Esophagus mucosa (tissue), 1 donor: ENCODE data around the gene ALG1. TPM values are rescaled to one million over a fixed set of nuclear protein-coding genes. Genes with fewer than 3 reads are reported as not detected.
"Not testable (repeated sequence)": the region's sequence is repeated elsewhere in the genome, so short reads cannot be mapped to it uniquely, and the experiment has no call there.

Experiments
- ATAC-seq: fragments of 200-7000 bp; cut with Tn5 transposase; one replicate; pipeline ENCODE4 v1.9.1; 2020
- total RNA-seq: library from RNA; stranded (reverse); gene quantifications from one replicate; pipeline ENCODE4 v1.2.4, GENCODE V29; 2023
- donor health status: DM: yes; HTN: yes; CAD: no.

ALG1 gene
- total RNA-seq, 1 donor from 2014 or later = 14.7 TPM

DNA sequence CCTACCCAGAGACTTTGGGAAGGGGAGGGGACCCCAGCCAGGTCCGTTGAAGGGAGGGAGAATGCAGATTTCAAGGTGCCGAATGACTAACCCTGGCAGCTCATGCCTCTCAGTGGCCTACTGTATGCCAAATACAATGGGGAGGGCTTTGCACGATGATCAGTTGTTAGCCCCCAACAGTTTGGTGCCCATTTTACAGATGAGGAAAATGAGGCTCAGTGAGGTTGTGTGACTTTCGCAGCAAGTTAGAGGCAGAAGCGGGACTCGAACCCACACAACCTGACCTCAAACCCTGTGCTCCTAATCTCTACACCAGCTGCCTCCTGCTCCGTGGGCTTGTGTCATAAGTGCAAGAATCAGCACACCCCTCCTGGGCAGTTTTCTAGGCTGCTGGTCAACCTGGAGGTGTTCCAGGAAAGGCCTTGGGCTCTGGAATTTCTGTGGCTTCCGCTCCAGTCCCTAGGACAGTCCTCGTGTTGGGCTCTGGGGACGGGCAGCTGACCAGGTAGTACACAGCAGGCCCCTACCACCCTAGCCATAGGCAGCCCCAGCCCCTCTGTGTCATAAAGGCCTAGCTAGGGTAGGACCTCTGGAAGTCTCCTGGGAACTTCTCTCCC, 26.0 kb upstream of the ALG1 start:
- no peak for ATAC-seq

- no peak for ATAC-seq
These were observed 24.7 kb upstream of the ALG1 start for GRCh38 chr16:5046914-5047313.

DNA sequence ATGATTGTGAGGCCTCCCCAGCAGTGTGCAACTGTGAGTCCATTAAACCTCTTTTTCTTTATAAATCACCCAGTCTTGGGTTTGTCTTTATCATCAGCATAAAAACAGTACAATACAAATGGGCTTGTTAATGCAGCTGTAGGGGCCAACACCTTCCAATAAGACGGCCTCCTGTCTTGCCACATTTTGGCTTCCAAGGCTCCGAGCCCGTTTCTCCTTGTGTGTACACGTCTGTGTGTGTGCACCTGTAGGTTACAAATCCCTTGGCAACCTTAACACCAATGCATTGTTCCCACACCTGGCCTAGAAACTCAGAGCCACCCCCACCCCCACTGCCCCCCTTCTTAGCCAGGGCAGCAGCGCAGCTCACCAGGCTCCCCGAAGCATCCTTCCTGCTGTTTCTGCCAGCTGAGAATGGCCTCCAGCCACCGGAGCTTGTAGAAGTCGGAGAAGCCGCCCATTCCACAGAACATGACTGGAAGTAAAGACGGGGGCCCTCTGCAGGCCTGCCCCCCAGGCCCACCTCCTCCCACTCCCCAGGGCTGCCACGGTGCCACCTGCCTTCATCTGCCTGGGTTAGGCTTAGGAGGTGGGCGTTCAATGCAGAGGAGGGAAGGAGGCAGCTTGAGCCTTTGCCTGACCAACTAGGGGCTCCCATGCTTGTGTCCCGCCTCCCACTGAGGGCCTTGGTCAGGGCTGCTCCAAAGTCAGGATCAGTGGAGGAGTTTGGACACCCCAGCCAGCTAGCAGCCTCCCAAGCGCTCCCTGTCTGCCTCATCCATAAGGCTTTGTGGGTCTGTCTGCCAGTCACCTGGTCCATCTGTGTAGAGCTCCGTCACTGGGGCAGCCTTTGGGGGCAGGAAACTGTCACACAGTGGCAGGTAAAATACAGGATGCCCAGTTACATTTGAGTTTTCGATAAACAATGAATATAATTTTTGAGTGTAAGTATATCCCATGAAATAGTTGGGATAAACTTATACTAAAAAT, 16.5 kb upstream of the ALG1 start:
- peak; percentile 17 for ATAC-seq

GRCh38 chr16:5056352-5056751, 15.3 kb upstream of the ALG1 start:
- peak; percentile 28 for ATAC-seq

GRCh38 chr16:5058476-5058875, 13.2 kb upstream of the ALG1 start:
- ATAC-seq = no peak

- no peak for ATAC-seq
These were observed 12.1 kb upstream of the ALG1 start for GRCh38 chr16:5059386-5060072.

GRCh38 chr16:5060073-5060641, 11.5 kb upstream of the ALG1 start:
- no peak for ATAC-seq

DNA sequence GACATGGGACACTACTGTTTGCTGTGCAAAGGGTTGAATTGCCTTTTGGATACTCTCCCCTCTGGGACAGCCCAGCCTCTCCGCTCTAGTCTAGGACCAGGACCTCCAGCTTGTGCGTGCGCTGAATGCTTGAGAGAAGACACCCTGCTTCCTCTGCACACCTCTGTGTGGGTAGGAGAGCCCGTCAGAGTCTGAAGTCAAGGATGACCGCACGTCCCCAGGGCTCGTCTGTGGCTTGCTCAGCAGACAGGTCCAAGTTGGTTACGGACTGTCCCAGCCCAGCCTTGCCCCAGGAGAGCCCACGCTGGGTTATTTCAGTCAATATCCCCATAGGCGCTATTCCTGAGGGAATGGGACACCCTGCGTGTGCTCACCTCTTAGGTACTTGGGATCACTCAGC, 9.6 kb upstream of the ALG1 start:
- ATAC-seq = peak; percentile 18

DNA sequence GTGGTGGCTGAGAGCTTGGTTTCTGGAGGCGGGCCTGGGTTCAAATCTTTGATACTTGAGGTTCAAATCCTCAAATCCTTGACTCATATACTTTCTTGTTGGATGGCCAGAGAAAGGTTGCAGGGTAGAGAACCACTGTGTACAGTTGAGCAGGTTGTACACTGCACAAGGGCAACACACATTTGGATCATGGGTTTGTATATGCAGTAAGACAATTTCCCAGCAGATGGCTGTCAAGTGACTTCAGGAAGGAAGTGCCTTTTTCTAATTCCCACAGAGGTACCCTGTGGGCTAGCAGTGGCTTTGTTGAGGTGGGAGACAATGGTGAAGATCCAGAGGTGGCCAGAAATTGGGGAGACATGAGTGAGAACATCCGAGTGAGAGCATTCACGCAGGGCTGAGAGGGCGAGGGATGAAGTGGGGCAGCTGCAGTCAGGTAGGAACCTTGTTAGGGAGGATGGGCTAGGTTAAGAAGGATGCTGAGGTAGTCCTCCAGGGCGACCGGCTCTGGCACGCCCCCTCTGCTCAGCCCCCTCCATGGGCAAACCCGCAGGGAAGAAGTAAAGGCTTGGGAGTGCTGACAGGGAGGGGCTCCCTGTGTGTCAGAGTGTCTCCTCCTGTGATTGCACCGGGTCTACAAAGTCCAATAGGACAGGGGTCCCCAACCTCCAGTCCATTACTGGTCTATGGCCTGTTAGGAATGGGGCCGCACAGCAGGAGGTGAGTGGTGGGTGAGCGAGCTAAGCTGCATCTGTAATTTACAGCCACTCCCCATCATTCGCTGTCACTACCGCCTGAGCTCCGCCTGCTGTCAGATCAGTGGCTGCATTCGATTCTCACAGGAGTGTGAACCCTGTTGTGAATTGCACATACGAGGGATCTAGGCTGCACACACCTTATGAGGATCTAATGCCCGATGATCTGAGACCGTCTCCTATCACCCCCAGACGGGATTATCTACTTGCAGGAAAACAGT, 8.6 kb upstream of the ALG1 start:
- ATAC-seq = no peak

DNA sequence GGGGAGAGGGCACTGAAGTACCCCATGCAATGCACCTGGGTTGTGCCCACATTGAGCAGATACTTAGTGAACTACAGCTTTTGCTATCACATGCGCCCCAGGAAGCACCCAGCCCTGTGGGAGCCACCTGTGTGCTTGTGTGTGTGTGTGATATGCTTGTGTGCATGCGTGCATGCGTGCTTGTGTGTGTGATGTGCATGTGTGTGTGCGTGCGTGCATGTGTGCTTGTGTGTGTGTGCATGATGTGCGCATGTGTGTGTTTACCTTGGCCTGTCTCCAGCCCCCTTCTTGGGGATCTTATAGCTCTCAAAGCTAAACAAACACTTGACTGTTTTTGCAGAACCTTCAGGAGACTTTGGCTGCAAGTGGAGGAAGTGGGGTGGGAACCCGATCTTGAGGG, 6.7 kb upstream of the ALG1 start:
- no peak for ATAC-seq

GRCh38 chr16:5065326-5065725, 6.3 kb upstream of the ALG1 start:
- no peak for ATAC-seq

DNA sequence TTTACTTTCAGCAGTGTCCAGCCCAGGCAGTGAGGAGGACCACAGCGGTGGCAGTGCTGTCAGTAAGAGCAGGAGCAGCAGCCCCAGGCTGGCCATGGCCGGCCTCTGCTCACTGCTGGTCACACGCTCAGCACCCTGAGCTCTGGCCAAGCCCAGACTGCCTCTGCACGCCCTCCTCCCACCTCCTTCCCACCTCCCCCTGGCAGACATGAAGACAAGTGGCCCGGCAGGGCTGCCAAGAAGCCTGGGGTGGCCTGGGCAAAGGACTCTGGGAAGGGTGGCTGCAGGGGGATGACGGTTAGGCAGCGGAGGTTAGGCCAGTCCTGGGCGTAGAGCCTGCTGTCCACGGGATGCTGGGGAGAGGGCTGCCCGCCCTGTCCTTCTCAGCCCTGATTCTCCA, 5.8 kb upstream of the ALG1 start, which contains the start of gene C16orf89:
TSS of gene C16orf89 (minus strand) at position 144 of the 400 bp plus-strand sequence. CDS start at position 96, 48 bp downstream.
- no peak for ATAC-seq

DNA sequence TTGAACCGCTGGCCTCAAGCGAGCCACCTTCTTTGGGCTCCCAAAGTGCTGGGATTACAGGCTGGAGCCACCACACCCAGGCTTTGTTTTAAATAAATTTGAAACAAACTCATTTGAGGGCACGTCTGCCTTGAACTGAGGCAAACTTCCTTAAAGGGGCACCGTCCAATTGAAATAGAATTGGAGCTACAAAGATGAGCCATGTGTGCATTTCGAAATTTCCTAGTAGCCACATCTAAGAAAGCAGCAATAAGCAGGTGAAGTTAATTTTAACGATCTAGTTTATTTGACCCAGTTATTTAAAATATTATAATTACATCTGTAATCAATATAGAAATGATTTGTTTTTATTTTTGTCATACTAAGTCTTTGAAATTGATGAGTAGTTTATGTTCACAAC, 5.1 kb upstream of the ALG1 start:
- no peak for ATAC-seq

DNA sequence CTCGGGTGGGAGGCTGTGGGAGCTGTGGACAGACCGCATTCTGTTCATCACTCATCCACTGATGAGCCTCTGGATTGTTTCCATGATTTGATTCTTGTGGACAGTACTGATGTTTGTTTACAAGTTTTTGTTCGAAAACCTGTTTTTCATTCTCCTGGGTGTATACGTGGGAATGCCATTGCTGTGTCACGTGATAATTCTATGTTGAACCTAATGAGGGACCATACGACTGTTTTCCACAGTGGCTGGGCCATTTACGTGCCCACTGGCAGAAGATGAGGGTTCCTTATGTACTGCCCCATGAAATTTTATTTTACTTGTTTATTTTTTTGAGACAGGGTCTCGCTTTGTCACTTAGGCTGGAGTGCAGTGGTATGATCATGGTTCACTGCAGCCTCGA, 2.6 kb upstream of the ALG1 start:
- no peak for ATAC-seq

DNA sequence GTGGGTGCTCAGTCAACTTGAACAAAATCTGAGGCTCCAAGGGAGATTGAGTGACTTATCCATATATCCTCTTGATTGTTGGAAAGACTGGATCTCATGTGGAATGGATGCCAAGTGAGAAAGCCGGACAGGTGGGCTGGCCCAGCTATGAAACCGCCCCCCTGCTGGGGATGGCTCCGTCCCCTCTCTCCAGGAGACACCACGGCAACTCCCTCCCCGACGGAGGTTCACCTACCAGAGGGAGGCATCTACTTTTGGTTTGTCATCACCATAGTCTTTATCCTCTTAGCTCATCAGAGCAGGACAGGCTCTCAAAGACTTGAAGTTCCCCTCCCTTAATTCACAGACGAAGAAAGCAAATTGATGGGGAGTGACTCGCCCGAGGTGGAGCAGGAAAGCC, 1.8 kb upstream of the ALG1 start:
- ATAC-seq = no peak

DNA sequence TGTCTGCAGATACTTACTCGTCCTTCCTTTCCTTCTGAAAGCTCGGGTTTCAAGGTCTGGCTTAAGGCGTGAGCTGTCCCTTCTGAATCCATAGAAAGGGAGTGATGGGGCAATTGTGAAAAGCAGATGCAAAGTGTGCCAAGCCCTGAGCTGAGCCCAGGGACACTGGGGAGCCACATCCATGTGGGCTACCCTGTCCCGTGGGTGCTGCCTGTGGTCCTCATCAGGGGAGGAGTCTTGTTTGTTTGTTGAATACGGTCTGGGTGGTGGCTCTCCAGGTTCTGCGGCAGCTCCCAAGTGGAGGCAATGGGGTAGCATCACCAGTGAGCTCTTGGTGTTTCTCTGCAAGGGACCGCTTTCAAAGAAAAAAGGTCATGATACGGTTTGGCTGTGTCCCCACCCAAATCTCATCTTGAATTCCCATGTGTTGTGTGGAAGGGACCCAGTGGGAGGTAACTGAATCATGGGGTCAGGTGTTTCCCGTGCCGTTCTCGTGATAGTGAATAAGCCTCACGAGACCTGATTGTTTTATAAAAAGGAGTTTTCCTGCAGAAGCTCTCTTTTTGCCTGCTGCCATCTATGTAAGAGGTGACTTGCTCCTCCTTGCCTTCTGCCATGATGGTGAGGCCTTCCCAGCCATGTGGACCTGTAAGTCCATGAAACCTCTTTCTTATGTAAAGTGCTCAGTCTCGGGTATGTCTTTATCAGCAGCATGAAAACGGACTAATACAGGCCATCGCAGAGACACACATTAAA, 1.0 kb upstream of the ALG1 start:
- ATAC-seq = no peak

- ATAC-seq = no peak
These were observed 332 bp upstream of the ALG1 start for GRCh38 chr16:5071341-5071680.

DNA sequence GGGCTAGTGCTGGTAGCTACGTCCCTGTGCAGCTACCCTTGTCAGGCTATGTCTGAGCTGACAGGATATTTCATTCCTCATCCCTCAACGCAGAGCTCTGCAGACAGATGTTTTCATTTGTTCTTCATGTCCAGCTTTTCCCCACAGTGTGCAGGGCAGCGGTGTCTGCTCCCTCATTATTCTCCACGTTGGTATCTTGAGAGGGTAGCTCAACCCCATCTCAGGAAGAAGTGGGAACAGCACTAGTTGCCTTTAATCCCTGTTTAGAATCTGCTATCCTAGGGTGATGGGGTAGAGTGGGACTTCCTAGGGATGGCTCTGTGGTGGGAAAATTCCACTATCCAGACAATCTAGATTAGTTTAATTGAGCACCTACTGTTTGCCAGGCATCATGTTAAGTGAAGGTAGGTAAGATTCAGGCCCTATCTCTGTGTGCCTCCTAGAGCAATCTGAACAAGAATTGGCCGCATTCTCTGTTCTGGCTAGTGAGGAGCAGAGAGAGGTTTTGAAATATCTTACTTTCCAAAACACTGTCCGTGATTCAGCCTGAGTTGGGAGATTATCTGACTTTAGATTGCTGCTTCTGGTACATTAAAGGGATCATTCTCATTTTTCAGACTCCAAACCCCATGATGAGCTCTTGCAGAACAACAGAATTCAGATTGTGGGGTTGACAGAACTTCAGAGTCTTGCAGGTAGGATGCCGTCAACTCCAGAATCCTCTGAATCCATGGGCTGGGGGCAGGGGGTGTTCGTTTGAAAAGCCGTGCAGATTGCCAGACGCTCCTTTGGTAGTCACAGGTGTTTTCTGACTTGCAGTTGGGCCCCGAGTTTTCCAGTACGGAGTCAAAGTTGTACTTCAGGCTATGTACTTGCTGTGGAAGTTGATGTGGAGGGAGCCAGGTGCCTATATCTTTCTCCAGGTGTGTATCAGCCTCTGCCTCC, 963 bp downstream of the ALG1 start:
- no peak for ATAC-seq

DNA sequence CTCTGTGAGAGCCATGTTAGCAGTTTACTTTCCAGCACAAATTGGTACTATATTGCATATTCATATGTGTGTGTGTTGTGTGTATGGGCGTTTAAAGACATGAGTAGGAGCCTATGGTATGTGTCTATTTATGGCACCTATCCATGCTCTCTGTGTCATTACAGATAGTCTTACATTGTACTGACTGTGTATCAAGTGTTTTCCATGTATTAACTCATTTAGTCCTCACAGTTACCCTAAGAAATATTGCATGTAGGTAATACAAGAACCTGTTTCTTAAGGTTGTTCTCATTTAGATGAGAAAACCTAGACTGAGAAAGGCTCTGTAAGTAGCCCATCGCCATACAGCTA, 1.6 kb downstream of the ALG1 start:
- no peak for ATAC-seq

- ATAC-seq = not testable (repeated sequence)
These were observed 2.1 kb downstream of the ALG1 start for GRCh38 chr16:5073771-5074170.
